Activated gamma-delta T cell treated with anti-CD3 and anti-CD28 coated beads, Interleukin-2, amount 50 U/mL, for 16 hours (primary cell): ENCODE results near the gene ERCC1.

ENCODE experiments used
- DNase-seq: peaks from one replicate; pipeline ENCODE4 v3.0.0-alpha.2; 2020; ENCODE audit warnings: low read depth

The ERCC1 gene

GRCh38 chr19:45423589-45424190 is at the start of gene ERCC1:
ERCC1 (minus strand) TSS chr19:45423917; CDS start chr19:45423374, 543 bp downstream.
- DNase-seq, result no peak

- DNase-seq, result no peak
These were observed 49.6 kb upstream of the ERCC1 start for GRCh38 chr19:45473367-45473681.

GRCh38 chr19:45472563-45473366 is 49.0 kb upstream of the ERCC1 start:
- DNase-seq, result no peak

GRCh38 chr19:45471931-45472562 is 48.3 kb upstream of the ERCC1 start:
- no peak for DNase-seq

GRCh38 chr19:45471111-45471930 is 47.6 kb upstream of the ERCC1 start:
- no peak for DNase-seq

- no peak for DNase-seq
These were observed 47.0 kb upstream of the ERCC1 start for GRCh38 chr19:45470762-45471081.

- no peak for DNase-seq
These were observed 46.4 kb upstream of the ERCC1 start for GRCh38 chr19:45469945-45470761.

- DNase-seq, result peak; percentile 83
These were observed 45.6 kb upstream of the ERCC1 start for GRCh38 chr19:45469132-45469944.

GRCh38 chr19:45468803-45469131 is 45.0 kb upstream of the ERCC1 start:
- no peak for DNase-seq

- DNase-seq, result no peak
These were observed 44.5 kb upstream of the ERCC1 start for GRCh38 chr19:45468159-45468651.

- peak; percentile 89 for DNase-seq
These were observed 43.9 kb upstream of the ERCC1 start, which contains the start of gene FOSB for GRCh38 chr19:45467456-45468158. FOSB (plus strand) TSS chr19:45467996; CDS start chr19:45468587, 591 bp downstream.

- DNase-seq, result no peak
These were observed 43.4 kb upstream of the ERCC1 start for GRCh38 chr19:45467115-45467455.

- no peak for DNase-seq
These were observed 41.2 kb upstream of the ERCC1 start for GRCh38 chr19:45464852-45465441.

GRCh38 chr19:45464274-45464673 is 40.6 kb upstream of the ERCC1 start:
- DNase-seq, result no peak

GRCh38 chr19:45463241-45463640 is 39.5 kb upstream of the ERCC1 start:
- DNase-seq, result no peak

- no peak for DNase-seq
These were observed 38.5 kb upstream of the ERCC1 start for GRCh38 chr19:45462174-45462573.

- DNase-seq, result no peak
These were observed 37.2 kb upstream of the ERCC1 start for GRCh38 chr19:45460807-45461347.

GRCh38 chr19:45457776-45458175 is 34.1 kb upstream of the ERCC1 start:
- no peak for DNase-seq

GRCh38 chr19:45456500-45456815 is 32.7 kb upstream of the ERCC1 start:
- no peak for DNase-seq
